Smooth muscle cell (in vitro differentiated cells): ENCODE results near the gene TFEB. TPM values are rescaled to one million over a fixed set of nuclear protein-coding genes. Genes with fewer than 3 reads are reported as not detected.

Source experiments
- DNase-seq: peaks from one replicate; lab custom pipeline; 2025; ENCODE audit not compliant: unreplicated experiment; lab: John Stamatoyannopoulos, UW
- H2AFZ ChIP-seq: fragments of 200-600 bp; sonication (generic); 2 replicates; pipeline ENCODE4 v1.6.0; 2016; ENCODE audit warnings: antibody characterized with exemption, low read depth, mild to moderate bottlenecking
- H3F3A ChIP-seq: fragments of 200-600 bp; sonication (generic); 2 replicates; pipeline ENCODE4 v1.6.0; 2017; ENCODE audit warnings: antibody characterized with exemption, low read depth
- H3K27ac ChIP-seq: fragments of 200-600 bp; sonication (generic); 2 replicates; pipeline ENCODE4 v1.5.1; 2016; ENCODE audit warnings: low read depth, mild to moderate bottlenecking
- H3K27me3 ChIP-seq: fragments of 200-600 bp; sonication (generic); 2 replicates; pipeline ENCODE4 v1.6.1; 2016; ENCODE audit warnings: low read depth, mild to moderate bottlenecking
- H3K36me3 ChIP-seq: fragments of 200-600 bp; sonication (generic); 2 replicates; pipeline ENCODE4 v1.5.1; 2016; ENCODE audit warnings: low read depth
- H3K4me1 ChIP-seq: fragments of 200-600 bp; sonication (generic); 2 replicates; pipeline ENCODE4 v1.5.1; 2016; ENCODE audit warnings: low read depth
- H3K4me2 ChIP-seq: fragments of 200-600 bp; sonication (generic); 2 replicates; pipeline ENCODE4 v1.6.0; 2016; ENCODE audit warnings: mild to moderate bottlenecking
- H3K4me3 ChIP-seq: fragments of 200-600 bp; sonication (generic); 2 replicates; pipeline ENCODE4 v1.5.1; 2016; ENCODE audit warnings: mild to moderate bottlenecking
- H3K79me2 ChIP-seq: fragments of 200-600 bp; sonication (generic); 2 replicates; pipeline ENCODE4 v1.6.0; 2016; ENCODE audit warnings: low read depth, mild to moderate bottlenecking
- H3K9ac ChIP-seq: fragments of 200-600 bp; sonication (generic); 2 replicates; pipeline ENCODE4 v1.6.0; 2016; ENCODE audit warnings: low read depth
- H3K9me3 ChIP-seq: fragments of 200-600 bp; sonication (generic); replicated peaks from 2 replicates; pipeline ENCODE4 v1.5.1; 2016; ENCODE audit warnings: low read depth
- H4K20me1 ChIP-seq: fragments of 200-600 bp; sonication (generic); 2 replicates; pipeline ENCODE4 v1.6.0; 2016; ENCODE audit warnings: low read depth
- CTCF ChIP-seq: fragments of 200-600 bp; sonication (generic); IDR thresholded peaks from 2 replicates; pipeline ENCODE4 v1.5.1; 2017; ENCODE audit warnings: borderline replicate concordance, mild to moderate bottlenecking, antibody characterized with exemption; ENCODE audit not compliant: insufficient read depth, poor library complexity, severe bottlenecking
- WGBS: methylation state at CpG from one replicate; pipeline ENCODE4 v1.1.7; 2016; ENCODE audit warnings: low lambda C conversion rate; 5-methylcytosine and 5-hydroxymethylcytosine counted together
- polyA plus RNA-seq: library from polyadenylated mRNA; unstranded; fragments of >200 nt; fragmentation: Nextera tagmentation; extraction: Ambion mirVana; gene quantifications from 2 replicates; pipeline ENCODE4 v1.2.1, GENCODE V29; 2016
- total RNA-seq: library from RNA; depleted of rRNA; stranded (reverse); fragments of >200 nt; gene quantifications from 2 replicates; pipeline ENCODE4 v1.2.3, GENCODE V29; 2014

Gene TFEB
- total and polyA plus RNA-seq, 2 experiments from 2014 or later = 15.3 to 15.7 TPM

- no peak overlapping the region for H3K4me2 ChIP-seq
- H3K4me3 ChIP-seq = no peak overlapping the region
- no peak for TF ChIP-seq CTCF
- no peaks in the 10 kb centered on the region for H3K9me3 ChIP-seq
- no peak overlapping the region for H3K27ac ChIP-seq
- H3K4me1 ChIP-seq = no peaks in the 10 kb centered on the region
- H3K36me3 ChIP-seq = no peaks in the 10 kb centered on the region
- H3F3A ChIP-seq = no peaks in the 10 kb centered on the region
- no peaks in the 10 kb centered on the region for H4K20me1 ChIP-seq
- H3K79me2 ChIP-seq = no peaks in the 10 kb centered on the region
- H2AFZ ChIP-seq = no peak overlapping the region
- no peak for DNase-seq
- no peak overlapping the region for H3K9ac ChIP-seq
- H3K27me3 ChIP-seq = peaks cover 2% of the 10 kb centered on the region
- 91% methylated on average over 13 of the region's 13 CpGs for WGBS
These were observed 23.9 kb upstream of the TFEB start for GRCh38 chr6:41759106-41759904.

GRCh38 chr6:41758641-41759035 lies 23.2 kb upstream of the TFEB start:
- no peak for DNase-seq
- Histone ChIP-seq H3K27me3 (peaks cover 8% of the 10 kb centered on the region), H3K4me3 (no peak overlapping the region), H4K20me1 (no peaks in the 10 kb centered on the region), H3K9ac (no peak overlapping the region), H3K4me2 (no peak overlapping the region), H3K9me3 (no peaks in the 10 kb centered on the region), H3K36me3 (no peaks in the 10 kb centered on the region), H2AFZ (no peak overlapping the region), H3K79me2 (no peaks in the 10 kb centered on the region), H3K4me1 (no peaks in the 10 kb centered on the region), H3K27ac (no peak overlapping the region), H3F3A (no peaks in the 10 kb centered on the region)
- 94% methylated on average over 6 of the region's 6 CpGs for WGBS
- no peak for TF ChIP-seq CTCF

- H3K4me1 ChIP-seq = no peaks in the 10 kb centered on the region
- no peaks in the 10 kb centered on the region for H3F3A ChIP-seq
- DNase-seq = no peak
- no peaks in the 10 kb centered on the region for H4K20me1 ChIP-seq
- H3K4me2 ChIP-seq = no peak overlapping the region
- no peaks in the 10 kb centered on the region for H3K9me3 ChIP-seq
- WGBS = 71% methylated on average over 8 of the region's 8 CpGs
- H3K36me3 ChIP-seq = no peaks in the 10 kb centered on the region
- no peak overlapping the region for H3K4me3 ChIP-seq
- H3K27ac ChIP-seq = no peak overlapping the region
- H2AFZ ChIP-seq = no peak overlapping the region
- peaks cover 8% of the 10 kb centered on the region for H3K27me3 ChIP-seq
- no peaks in the 10 kb centered on the region for H3K79me2 ChIP-seq
- H3K9ac ChIP-seq = no peak overlapping the region
- TF ChIP-seq CTCF = no peak
These were observed 22.7 kb upstream of the TFEB start for GRCh38 chr6:41757931-41758640.
